ENCODE measurements around the gene C6orf136.
"Not testable (repeated sequence)": the region's sequence is repeated elsewhere in the genome, so short reads cannot be mapped to it uniquely, and the experiment has no call there.

DNA sequence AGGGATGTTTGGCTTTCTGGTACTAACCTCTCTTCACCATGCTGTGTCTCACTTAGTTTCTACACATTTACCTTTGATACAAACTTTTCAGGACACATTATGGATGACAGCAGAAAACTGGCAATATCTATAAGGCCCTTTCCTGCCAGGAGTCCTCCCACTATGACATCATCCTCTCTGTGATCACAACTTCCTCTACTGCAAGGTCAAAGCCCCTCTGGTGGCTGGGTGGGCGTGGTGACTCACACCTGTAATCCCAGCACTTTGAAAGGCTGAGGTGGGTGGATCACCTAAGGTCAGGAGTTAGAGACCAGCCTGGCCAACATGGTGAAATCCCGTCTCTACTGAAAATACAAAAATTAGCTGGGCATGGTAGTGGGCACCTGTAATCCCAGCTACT is 19.4 kb downstream of the C6orf136 start:
- TF ChIP-seq, protein P1, sequence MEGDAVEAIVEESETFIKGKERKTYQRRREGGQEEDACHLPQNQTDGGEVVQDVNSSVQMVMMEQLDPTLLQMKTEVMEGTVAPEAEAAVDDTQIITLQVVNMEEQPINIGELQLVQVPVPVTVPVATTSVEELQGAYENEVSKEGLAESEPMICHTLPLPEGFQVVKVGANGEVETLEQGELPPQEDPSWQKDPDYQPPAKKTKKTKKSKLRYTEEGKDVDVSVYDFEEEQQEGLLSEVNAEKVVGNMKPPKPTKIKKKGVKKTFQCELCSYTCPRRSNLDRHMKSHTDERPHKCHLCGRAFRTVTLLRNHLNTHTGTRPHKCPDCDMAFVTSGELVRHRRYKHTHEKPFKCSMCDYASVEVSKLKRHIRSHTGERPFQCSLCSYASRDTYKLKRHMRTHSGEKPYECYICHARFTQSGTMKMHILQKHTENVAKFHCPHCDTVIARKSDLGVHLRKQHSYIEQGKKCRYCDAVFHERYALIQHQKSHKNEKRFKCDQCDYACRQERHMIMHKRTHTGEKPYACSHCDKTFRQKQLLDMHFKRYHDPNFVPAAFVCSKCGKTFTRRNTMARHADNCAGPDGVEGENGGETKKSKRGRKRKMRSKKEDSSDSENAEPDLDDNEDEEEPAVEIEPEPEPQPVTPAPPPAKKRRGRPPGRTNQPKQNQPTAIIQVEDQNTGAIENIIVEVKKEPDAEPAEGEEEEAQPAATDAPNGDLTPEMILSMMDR (IDR thresholded peaks at IDR 0.05) = not testable (repeated sequence)
- not testable (repeated sequence) for TF ChIP-seq MAFK (IDR thresholded peaks at IDR 0.05; ENCODE audit: partially characterized antibody); HDAC2 (IDR thresholded peaks at IDR 0.05); CBX2 (IDR thresholded peaks at IDR 0.05; ENCODE audit: borderline replicate concordance, low read depth); RNF2 (IDR thresholded peaks at IDR 0.05; ENCODE audit: borderline replicate concordance, low read depth); RARB (CRISPR knock-in tag; IDR thresholded peaks at IDR 0.05); SREBF2 (IDR thresholded peaks at IDR 0.05); CHD4 (IDR thresholded peaks at IDR 0.05; ENCODE audit: borderline replicate concordance); MAZ (IDR thresholded peaks at IDR 0.05; ENCODE audit: borderline replicate concordance, low read depth, low read length)
- TF ChIP-seq, protein P2, sequence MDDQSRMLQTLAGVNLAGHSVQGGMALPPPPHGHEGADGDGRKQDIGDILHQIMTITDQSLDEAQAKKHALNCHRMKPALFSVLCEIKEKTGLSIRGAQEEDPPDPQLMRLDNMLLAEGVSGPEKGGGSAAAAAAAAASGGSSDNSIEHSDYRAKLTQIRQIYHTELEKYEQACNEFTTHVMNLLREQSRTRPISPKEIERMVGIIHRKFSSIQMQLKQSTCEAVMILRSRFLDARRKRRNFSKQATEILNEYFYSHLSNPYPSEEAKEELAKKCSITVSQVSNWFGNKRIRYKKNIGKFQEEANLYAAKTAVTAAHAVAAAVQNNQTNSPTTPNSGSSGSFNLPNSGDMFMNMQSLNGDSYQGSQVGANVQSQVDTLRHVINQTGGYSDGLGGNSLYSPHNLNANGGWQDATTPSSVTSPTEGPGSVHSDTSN (IDR thresholded peaks at IDR 0.05) = not testable (repeated sequence)
- TF ChIP-seq, protein P3, sequence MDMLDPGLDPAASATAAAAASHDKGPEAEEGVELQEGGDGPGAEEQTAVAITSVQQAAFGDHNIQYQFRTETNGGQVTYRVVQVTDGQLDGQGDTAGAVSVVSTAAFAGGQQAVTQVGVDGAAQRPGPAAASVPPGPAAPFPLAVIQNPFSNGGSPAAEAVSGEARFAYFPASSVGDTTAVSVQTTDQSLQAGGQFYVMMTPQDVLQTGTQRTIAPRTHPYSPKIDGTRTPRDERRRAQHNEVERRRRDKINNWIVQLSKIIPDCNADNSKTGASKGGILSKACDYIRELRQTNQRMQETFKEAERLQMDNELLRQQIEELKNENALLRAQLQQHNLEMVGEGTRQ (IDR thresholded peaks at IDR 0.05) = not testable (repeated sequence)
